Left lobe of liver (tissue), 2 donors: ENCODE data around the gene RPLP1. TPM values are rescaled to one million over a fixed set of nuclear protein-coding genes. Genes with fewer than 3 reads are reported as not detected.
A peak's percentile ranks its signal among the peaks of the same experiment; 100 is the strongest.

Source experiments
- ATAC-seq: fragments of 200-7000 bp; cut with Tn5 transposase; one replicate; pipeline ENCODE4 v1.9.1; 2020; ENCODE audit warnings: mild to moderate bottlenecking, moderate library complexity
- DNase-seq: peaks from one replicate; pipeline ENCODE4 v3.0.0-alpha.2; 2020; ENCODE audit warnings: low spot score
- total RNA-seq: library from RNA; stranded (reverse); gene quantifications from one replicate; pipeline ENCODE4 v1.2.1, GENCODE V29; 2021
- donor health status: DM: no; HTN: no; CAD: no; lungs with moderate emphysema.
- donor health status: DM: no; HTN: yes; CAD: no.

The RPLP1 gene
- 577 TPM for total RNA-seq

DNA sequence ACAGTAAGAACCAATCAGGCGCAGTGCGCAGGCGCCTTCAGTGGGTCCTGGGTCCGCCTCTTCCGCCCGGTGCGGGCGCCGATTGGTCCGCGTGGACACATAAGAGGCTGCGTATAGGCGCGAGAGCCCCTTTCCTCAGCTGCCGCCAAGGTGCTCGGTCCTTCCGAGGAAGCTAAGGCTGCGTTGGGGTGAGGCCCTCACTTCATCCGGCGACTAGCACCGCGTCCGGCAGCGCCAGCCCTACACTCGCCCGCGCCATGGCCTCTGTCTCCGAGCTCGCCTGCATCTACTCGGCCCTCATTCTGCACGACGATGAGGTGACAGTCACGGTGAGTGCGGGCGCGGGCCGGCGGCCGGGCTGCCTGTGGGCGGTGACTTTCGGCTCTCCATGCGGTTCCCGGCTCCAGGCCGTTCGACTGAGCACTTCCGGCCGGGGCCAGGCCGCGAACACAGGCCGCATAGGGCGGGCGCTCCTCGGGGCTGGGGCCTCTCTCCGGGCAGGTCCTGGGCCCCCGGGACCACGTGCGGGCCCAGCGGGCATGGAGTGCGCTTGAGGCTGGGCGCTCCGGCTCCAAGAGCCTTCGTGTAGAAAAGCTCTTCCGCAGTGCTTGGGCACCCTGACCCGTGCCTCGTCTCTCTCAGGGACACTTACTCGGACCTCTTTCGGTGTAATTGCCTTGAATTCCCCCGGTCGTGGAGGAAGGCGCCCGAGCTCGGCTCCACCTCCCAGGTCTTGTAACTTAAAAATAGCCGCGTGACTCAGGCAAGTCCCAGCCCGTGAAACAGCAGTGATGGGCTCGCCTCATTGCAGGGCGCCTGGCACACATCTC, at the start of gene RPLP1:
TSS of gene RPLP1 (plus strand) at position 127 of the 830 bp plus-strand sequence. CDS start at position 258, 131 bp downstream.
- DNase-seq (peak; percentile 97), ATAC-seq (peak; percentile 90)

DNA sequence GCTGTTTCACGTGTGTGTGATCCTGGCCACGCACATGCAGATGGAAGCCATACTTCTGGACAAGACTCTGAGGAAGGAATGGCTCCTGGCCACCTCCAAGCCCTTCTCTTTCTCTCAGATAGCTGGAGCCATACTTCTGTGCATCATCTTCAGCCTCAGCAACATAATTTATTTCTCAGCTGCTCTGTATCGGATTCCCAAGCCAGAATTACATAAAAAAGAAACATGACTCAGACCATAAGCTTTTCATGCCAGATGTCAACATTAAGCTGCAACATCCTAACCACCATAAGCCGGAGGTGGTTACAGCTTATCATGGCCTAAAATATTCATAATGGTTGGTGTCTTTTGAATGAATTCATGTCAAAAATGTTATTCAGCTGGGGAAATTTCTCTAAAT, 49.0 kb upstream of the RPLP1 start:
- DNase-seq (no peak), ATAC-seq (no peak)

DNA sequence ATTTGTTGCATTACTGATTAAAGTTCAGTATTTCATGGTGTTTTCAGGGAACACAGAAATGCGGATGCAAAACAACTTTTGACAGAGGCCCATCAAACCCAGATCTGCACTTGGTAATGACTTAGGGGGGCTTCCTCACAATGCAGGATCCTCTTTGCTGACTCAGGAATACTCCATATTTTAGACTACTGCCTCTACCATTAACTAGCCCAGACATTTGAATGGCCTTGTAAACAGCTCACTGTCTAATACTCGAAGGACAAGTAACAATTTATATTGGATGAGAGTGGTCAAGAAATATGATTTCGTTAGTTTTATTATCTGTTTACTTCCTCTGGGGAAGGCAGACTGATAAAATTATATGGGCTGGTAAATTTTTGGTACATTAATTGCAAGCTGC, 47.5 kb upstream of the RPLP1 start:
- no peak for ATAC-seq
- DNase-seq = no peak

DNA sequence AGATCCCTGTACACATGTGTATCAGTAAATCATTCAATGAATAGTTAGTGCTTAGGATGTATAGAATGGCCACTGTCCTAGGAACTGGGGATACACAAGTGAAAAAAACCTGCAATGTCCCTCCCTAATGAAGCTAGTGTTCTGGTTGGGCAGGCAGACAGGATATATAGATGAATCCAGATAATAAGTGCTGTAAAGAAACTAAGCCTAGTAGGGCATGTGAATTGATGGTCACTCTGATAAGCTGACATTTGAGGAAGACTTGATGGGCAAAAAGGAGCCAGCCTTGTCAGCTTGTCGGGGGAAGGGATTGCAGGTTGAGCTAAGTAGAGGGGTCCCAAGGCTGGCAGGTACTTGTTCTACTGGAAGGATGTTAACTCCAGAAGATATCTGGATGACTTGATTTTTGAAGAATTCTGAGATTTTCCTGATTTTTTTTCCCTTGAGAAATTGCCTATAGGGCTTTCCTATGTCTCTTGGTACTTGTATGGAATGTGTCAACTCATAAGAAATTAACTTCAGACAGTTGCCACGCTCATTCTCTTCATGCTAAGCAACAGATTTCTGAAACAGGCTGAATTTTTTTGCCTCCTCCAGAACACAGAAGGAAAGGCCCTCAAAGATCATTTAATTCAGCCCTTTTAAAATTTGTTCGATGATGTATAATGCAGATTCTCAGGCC, 44.8 kb upstream of the RPLP1 start:
- no peak for DNase-seq

DNA sequence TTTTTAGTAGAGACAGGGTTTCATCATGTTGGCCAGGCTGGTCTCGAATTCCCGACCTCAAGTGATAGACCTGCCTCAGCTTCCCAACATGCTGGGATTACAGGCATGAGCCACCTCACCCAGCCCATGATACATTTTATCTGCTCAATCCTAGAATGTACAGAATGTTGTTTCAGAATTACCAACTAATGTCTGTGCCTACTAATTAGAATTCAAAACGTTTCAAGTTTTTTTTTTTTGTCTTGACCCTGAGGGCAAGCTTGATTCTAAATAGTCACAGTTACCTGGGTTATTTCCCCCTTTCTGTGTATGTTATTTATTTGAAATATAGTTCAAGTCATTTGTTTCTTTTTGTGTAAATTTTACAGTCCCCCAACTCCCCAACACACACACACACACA, 43.8 kb upstream of the RPLP1 start:
- DNase-seq (no peak), ATAC-seq (no peak)

More for the DNA sequence above, 44.8 kb upstream of the RPLP1 start:
- no peak for ATAC-seq

DNA sequence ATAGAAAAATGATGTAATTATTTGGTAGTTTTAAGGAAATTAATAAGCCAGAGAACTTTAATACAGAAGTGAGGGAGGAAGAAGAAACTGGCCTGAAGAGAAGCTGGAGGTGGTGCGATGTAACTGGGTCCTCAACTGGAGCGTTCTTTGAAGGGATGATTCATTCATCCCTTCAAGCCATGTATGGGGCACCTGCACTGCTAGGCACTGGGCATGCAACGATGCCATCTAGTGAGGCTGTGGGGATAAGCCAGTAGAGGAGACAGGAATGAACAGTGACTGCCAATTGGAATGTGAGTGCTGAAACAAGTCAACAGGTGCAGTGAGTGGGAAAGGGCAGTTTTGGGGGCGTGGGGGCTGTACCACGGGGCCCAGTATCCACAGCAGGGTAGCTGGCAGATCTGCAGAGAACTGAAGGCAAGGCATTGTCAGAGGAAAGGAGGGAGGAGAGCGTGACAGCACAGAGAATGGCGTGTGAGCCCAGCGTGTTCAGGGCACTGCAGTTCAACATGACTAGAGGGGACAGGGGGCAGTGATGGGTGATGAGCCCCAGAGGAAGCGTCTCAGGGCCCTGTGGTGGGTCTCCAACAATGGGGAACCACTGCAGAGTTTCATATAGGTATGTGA, 42.3 kb upstream of the RPLP1 start:
- ATAC-seq = peak; percentile 49

DNA sequence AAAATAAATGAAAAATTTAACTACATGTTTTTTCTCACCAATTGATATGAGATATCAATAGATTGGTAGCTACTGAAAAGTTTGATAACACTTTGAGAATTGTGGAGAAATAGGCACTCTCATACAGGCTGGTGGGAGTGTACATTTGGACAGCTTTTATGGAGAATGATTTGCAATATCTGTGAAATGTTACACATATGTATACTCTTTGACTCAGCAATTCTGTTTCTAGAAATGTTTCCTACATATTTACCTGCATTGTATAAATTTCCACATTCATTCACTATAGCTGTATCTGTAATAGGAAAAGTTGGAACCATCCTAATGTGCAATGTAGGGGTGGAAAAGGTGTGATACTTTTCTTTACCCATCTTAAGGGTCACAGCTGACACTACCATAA, 40.3 kb upstream of the RPLP1 start:
- ATAC-seq (no peak), DNase-seq (no peak)

More for the DNA sequence above, 42.3 kb upstream of the RPLP1 start:
- no peak for DNase-seq

DNA sequence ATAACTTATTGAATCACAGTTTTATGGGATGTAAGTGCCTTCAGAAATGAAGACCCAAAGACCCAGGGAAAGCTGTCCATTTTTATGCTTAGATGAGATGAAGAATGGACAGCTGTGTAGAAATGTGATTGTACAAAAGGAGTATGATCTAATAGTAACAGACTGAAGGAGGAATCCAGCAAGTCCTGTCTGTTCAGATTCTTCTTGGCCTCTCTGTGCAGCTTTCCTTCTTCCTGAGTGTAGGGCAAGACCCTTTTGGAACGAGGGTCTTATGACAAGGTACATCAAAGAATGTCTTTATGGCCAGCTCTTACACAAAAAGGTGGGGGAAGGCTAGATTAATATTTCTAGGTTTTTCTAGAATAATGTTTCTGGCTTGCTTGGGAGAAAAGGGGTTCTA, 39.9 kb upstream of the RPLP1 start:
- ATAC-seq = no peak
- no peak for DNase-seq

DNA sequence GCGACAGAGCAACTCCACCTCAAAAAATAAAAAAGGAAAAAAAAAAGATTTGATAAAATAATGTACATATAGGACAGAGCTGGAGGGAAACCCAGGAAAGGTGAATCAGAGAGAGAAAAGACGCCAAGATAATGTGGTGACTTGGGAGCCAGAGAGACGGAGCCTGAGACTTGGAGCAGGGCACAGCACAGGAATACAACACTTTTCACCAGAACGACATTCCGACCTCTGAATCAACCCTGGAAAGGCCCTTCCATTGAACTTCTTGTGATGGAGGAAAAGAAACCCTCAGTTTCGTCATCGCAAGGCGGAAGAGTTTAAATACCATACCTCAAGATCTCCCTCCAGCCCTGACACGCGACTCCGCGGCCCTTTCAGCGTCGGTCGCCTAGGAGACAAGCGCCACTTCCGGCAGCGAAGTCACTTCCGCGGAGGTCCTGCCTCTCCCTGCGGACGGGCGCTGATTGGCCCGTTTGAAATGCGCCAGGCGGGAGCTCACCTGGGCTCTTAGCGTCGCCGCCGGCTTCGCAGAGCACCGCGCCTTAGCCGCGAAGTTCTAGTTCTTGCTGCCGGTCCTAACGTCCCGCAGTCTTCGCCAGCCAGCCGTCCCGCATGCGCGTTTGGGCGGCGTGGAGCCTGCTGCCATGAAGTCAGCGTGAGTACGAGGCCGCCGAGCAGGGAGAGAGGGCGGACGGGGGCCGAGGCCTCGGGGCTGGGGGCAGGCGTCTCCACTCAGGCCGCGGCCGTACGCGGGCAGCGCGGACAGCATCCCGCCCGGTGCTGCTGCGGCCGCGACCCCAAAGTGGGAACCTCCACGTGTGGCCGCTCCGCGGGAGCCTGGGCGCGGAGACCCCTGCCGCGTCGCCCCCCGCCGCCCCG, 38.6 kb upstream of the RPLP1 start, which contains the start of gene KIF23:
TSS of gene KIF23 (plus strand) at position 528 of the 879 bp plus-strand sequence. CDS start at position 645, 117 bp downstream.
- DNase-seq (peak; percentile 90), ATAC-seq (peak; percentile 99)

DNA sequence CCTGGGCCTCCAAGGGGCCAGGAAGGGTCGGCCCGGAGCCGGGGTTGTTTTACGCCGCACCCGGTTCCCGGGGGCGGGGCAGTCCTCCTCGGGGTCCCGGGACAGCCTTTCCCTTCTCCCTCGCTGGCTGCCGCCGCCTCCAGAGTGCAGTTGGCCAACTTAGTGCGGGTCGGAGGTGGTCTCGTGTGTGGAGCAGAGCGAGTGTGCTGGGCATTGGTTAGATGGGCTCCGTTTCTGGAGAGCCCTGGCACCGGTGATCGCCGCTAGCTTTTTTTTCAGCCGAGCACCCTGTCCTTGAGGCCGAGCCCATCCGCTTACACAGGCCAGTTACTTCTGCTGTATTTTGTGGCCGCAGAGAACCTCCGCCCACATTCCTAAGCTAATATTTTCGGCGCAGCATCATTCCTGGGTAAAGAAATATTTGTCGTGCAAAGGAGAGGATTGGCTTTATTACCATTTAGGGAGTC, 37.9 kb upstream of the RPLP1 start:
- peak; percentile 33 for ATAC-seq
- no peak for DNase-seq

DNA sequence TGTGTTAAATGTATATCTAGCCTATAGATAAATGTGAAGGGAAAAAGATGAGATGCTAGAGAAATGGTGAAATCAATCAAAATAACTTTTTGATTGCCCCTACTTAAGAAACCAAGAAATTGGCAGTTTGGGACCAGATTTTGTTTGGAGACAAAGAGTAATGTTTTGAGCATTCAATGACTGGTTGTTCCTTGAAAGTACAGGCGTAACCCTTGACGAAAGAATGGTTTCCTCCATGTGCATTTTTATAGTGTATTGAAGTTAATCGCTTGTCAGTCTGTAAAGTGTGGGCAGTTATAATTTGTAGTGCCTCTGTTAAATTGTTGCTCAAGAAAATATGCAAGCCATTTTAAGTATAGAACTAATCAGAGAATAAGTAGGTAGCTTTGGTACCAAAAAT, 37.2 kb upstream of the RPLP1 start:
- DNase-seq = no peak
- ATAC-seq = no peak

DNA sequence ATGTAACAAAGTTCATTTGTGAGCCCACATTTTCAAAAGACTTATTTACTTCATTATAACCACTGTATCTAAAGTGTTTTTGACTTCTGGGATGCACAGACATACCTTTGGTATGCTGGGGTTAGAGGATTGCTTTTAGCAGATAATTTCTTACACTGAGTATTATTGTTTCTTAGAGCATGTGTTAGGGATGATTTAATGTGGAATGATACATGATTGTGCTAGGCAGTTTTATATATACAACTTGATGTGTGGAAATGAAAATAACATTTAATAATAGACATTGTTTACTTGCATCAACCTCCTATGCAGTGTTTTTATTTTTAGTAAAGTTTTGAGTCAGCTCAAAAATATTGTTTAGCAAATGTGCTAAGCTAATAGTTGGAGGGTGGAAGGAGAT, 35.0 kb upstream of the RPLP1 start:
- DNase-seq (no peak), ATAC-seq (no peak)

DNA sequence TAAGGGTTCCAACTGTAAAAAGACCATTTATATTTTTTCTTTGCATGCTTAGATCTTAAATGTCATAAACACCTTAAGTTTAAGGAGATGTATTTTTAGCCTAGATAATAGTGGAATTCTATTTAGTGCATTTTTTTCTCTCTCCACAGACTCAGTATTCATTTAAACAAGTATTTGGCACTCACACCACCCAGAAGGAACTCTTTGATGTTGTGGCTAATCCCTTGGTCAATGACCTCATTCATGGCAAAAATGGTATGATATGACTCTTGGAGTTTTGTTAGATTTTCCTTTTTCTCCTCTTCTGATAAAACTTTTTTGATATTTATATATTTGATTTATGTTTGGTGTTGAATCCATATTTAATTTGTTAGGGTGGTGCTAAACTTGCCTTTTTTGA, 31.1 kb upstream of the RPLP1 start:
- DNase-seq (no peak), ATAC-seq (no peak)

DNA sequence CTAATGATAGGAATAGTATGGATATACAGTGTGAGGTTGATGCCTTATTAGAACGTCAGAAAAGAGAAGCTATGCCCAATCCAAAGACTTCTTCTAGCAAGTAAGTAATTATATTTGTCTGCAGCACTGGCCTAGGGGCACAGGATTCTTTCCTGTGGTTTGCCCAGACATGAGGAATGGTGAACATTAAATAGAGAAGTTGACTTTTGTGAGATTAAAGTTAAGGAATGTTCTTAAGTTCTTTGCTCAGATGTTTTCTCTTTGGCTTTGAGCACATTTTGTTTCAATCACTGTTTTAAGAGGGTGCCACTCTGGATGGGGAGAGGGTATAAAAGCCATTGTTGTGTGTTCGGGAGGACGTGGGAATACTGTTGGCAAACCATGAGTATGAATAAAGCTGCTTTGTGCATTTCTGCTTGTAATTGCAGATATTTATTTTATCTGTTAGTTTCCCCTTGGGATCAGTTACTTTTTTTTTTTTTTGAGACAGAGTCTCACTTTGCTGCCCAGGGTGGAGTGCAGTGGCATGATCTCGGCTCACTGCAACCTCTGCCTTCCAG, 30.2 kb upstream of the RPLP1 start:
- DNase-seq (no peak), ATAC-seq (no peak)

DNA sequence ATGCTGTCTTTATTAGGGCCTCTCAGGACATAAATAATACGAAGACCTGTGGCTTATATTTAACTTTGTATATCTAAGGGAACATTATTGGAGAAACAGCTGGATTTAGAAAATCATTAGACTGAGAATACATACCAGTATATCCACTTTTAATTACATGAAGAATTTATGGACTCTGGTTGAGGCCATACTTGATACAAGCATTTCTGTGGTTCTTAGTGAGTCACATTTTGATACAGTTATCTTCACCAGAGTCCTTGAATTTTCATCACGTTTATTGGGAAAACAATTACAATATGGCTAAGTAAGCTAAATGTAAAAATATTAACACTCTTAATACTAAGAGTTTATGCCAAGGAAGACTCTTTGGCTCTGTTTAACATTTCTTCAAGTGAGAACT, 28.6 kb upstream of the RPLP1 start:
- DNase-seq (no peak), ATAC-seq (no peak)

DNA sequence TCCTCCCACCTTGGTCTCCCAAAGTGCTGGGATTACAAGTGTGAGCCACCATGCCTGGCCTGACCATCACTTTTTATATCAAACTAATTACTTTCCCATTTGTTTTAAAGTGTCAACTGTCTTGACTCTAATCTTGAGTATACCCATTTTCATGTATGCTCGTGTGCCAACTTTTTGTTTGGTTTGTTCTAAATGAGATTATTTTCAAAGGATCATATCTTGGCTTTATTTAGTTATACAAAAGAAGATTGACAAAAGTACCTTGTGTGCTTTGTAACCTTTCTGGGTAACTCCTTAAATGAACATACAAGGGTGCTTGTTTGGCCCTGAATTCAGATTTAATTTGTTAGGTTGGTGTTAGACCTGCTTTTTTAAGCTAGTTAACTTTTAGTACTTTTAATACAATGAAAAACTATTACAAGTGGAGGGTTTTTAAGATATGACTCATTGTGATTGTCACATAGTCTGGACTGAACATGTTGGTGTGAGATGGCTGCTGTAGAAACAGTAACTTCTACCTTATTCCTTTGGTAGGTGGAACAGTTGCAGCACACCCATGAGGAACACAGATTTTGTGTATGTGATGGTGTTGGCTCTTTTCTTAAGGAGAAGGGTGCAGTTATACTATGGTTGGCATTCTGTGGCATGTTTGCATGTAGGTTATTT, 27.7 kb upstream of the RPLP1 start:
- no peak for DNase-seq

DNA sequence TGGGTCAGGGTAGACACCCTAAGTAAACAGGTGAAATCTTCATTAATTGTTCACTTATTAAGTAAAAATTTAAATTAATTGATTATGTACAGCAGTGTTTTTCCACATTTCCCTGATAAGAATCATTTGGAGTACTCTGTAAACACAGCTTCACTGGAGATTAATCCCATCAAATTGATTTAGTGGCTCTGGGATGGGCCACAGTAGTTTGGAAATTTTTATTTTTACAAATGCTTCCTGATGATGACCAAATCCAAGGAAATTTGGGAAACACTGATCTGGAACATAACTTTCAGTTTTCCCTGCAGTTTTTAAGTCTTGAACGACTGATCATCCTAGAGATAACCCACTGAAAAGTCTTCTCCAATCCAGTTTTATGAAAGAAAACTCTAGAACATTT, 18.8 kb upstream of the RPLP1 start:
- ATAC-seq (no peak), DNase-seq (no peak)

More for the DNA sequence above, 27.7 kb upstream of the RPLP1 start:
- ATAC-seq = no peak

DNA sequence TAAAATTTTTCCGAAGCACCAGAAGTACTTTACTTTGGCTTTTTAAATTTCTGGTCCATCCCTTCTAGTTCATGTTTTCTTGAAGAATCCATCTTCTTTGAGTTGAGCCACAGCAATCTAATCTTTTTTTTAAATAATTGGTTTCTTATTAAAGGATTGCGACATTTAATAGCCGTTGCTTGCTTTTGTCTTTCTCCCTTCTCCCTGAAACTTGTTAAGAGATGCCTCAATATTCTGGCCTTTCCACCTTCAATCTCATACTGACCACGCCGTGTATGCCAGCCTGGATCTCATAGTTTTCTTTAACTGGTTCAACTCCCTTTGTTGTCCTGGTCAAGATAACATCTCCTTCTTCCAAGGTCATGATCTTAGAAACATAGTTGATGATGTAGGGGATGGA, 18.4 kb upstream of the RPLP1 start:
- no peak for ATAC-seq
- DNase-seq = no peak

DNA sequence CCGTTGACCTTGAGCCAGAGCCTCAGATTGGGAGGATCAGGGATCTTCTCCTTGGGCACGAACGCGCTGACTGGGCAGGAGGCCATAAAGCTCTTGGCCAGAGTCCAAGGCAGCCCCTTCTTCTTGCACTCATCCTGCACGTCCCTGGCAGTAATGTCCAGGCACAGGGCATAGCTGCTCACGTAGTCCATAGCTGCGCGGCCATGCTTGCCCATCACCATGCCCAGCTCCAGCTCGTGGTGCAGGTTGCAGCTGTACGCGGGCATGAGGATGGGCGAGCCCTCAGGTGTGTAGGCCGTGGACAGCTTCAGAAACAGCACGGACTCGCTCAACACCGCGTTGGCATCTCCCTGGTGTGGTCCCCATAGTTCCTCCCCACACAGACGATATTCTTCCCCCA, 17.9 kb upstream of the RPLP1 start:
- ATAC-seq (no peak), DNase-seq (no peak)

DNA sequence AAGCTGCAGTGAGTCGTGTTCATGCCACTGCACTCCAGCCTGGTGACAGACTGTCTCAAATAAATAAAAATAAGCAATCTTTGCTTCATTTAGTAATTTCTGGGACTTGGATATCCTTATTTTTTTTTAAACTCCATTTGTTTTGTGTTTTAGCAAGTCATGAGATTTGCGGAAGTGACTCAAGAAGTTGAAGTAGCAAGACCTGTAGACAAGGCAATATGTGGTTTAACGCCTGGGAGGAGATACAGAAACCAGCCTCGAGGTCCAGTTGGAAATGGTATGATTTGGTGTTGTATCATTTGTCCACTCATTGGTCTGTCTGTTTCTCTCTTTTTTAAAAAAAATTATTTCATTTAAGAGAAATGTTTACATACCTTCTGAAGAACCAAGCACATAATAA, 16.6 kb upstream of the RPLP1 start:
- no peak for DNase-seq
- ATAC-seq = no peak
